ENCODE data around the gene HAGHL.

Gene HAGHL

GRCh38 chr16:777826-778225, 50.9 kb downstream of the HAGHL start:
- H3K27ac ChIP-seq = no peak overlapping the region
- TF ChIP-seq ZFX (IDR thresholded peaks at IDR 0.05; ENCODE audit: borderline replicate concordance) (no peak), CTCF (IDR thresholded peaks at IDR 0.05) (no peak)

- no peak overlapping the region for H3K27ac ChIP-seq
- TF ChIP-seq CTCF (IDR thresholded peaks at IDR 0.05) (no peak), ZFX (IDR thresholded peaks at IDR 0.05; ENCODE audit: borderline replicate concordance) (no peak)
Observed at GRCh38 chr16:778447-778846, 51.5 kb downstream of the HAGHL start.

GRCh38 chr16:778909-779527, 52.1 kb downstream of the HAGHL start:
- no peak for TF ChIP-seq ZFX (IDR thresholded peaks at IDR 0.05; ENCODE audit: borderline replicate concordance)
- no peak for TF ChIP-seq CTCF (IDR thresholded peaks at IDR 0.05)

More at GRCh38 chr16:778909-779527, 52.1 kb downstream of the HAGHL start:
- no peak overlapping the region for H3K27ac ChIP-seq

Data from 22Rv1 (cell line).